IMR-90 (cell line): ENCODE results near the gene MAP1LC3B. TPM values are rescaled to one million over a fixed set of nuclear protein-coding genes. Genes with fewer than 3 reads are reported as not detected.
A peak's percentile ranks its signal among the peaks of the same experiment; 100 is the strongest.

Experiments
- ATAC-seq: fragments of 200-7000 bp; cut with Tn5 transposase; 2 replicates; pipeline ENCODE4 v1.9.1; 2020; ENCODE audit warnings: low read depth, mild to moderate bottlenecking, moderate library complexity
- BruUV-seq: library from RNA; stranded (reverse); fragments of 400-500 nt; replicated peaks from 2 replicates; lab custom pipeline; 2021; lab: Mats Ljungman, UMichigan
- CTCF ChIA-PET: fragments of 300-600 bp; formaldehyde crosslinking; extraction: SDS; loops from one replicate; lab custom pipeline; 2021; ENCODE audit warnings: antibody characterized with exemption; lab: Yijun Ruan, JAX
- POLR2A ChIA-PET: fragments of 300-600 bp; sonication (Branson Sonifier 250); formaldehyde crosslinking; loops from one replicate; lab custom pipeline; 2022; ENCODE audit warnings: antibody characterized with exemption; ENCODE audit not compliant: unreplicated experiment; lab: Charles Lee
- DNase-seq: peaks from one replicate; pipeline ENCODE4 v3.0.0; 2013
- H2AFZ ChIP-seq: replicated peaks from 2 replicates; pipeline ENCODE3; 2013; ENCODE audit warnings: low read length, mild to moderate bottlenecking; ENCODE audit not compliant: poor library complexity
- H2AK5ac ChIP-seq: 2 replicates; pipeline ENCODE4 v1.6.1; 2013; ENCODE audit warnings: low read depth, low read length, inconsistent platforms
- H2AK9ac ChIP-seq: replicated peaks from 2 replicates; pipeline ENCODE3; 2013; ENCODE audit warnings: mild to moderate bottlenecking, low read depth, low read length, moderate library complexity; ENCODE audit not compliant: poor library complexity
- H2BK120ac ChIP-seq: 2 replicates; pipeline ENCODE4 v1.6.1; 2013; ENCODE audit warnings: low read depth, low read length, inconsistent platforms
- H2BK15ac ChIP-seq: 3 replicates; pipeline ENCODE4 v1.6.1; 2013; ENCODE audit warnings: low read depth, low read length, inconsistent platforms
- H2BK20ac ChIP-seq: 2 replicates; pipeline ENCODE4 v1.6.1; 2013; ENCODE audit warnings: low read depth, mild to moderate bottlenecking, inconsistent platforms, low read length, moderate library complexity
- H2BK5ac ChIP-seq: 2 replicates; pipeline ENCODE4 v1.6.1; 2013; ENCODE audit warnings: mild to moderate bottlenecking, low read depth, low read length, inconsistent platforms; ENCODE audit not compliant: poor library complexity, severe bottlenecking
- H3K14ac ChIP-seq: replicated peaks from 2 replicates; pipeline ENCODE4 v1.6.1; 2013; ENCODE audit warnings: low read depth, low read length, inconsistent platforms
- H3K18ac ChIP-seq: 2 replicates; pipeline ENCODE4 v1.6.1; 2013; ENCODE audit warnings: low read depth, low read length, control low read depth
- H3K23ac ChIP-seq: 2 replicates; pipeline ENCODE4 v1.6.1; 2013; ENCODE audit warnings: low read depth, low read length, inconsistent platforms
- H3K27ac ChIP-seq: 2 replicates; pipeline ENCODE4 v1.5.1; 2013; ENCODE audit warnings: mild to moderate bottlenecking, control low read depth, low read length; ENCODE audit not compliant: insufficient read depth
- H3K27me3 ChIP-seq: 2 replicates; pipeline ENCODE4 v1.6.1; 2013; ENCODE audit warnings: low read length; ENCODE audit not compliant: control insufficient read depth, insufficient read depth
- H3K36me3 ChIP-seq: 2 replicates; pipeline ENCODE4 v1.6.1; 2013; ENCODE audit warnings: low read length, mixed read lengths; ENCODE audit not compliant: control insufficient read depth, insufficient read depth
- H3K4ac ChIP-seq: 2 replicates; pipeline ENCODE4 v1.6.1; 2013; ENCODE audit warnings: low read depth, low read length, inconsistent platforms
- H3K4me1 ChIP-seq: 2 replicates; pipeline ENCODE4 v1.6.1; 2013; ENCODE audit warnings: low read length, mixed read lengths; ENCODE audit not compliant: control insufficient read depth, insufficient read depth
- H3K4me2 ChIP-seq: 2 replicates; pipeline ENCODE4 v1.6.1; 2013; ENCODE audit warnings: low read depth, mild to moderate bottlenecking, control low read depth, low read length, moderate library complexity
- H3K4me3 ChIP-seq: 2 replicates; pipeline ENCODE4 v1.5.1; 2013; ENCODE audit warnings: low read depth, mild to moderate bottlenecking, control low read depth, low read length, moderate library complexity; ENCODE audit not compliant: insufficient read depth
- H3K56ac ChIP-seq: 2 replicates; pipeline ENCODE4 v1.6.1; 2013; ENCODE audit warnings: low read length, inconsistent platforms; ENCODE audit not compliant: insufficient read depth; ENCODE audit errors: extremely low read depth
- H3K79me1 ChIP-seq, 2 experiments: 2 replicates each; pipeline ENCODE4 v1.6.1; 2013; ENCODE audit warnings: low read length in 2 of 2, inconsistent platforms in 1 of 2, low read depth in 1 of 2
- H3K9ac ChIP-seq: 2 replicates; pipeline ENCODE4 v1.6.1; 2013; ENCODE audit warnings: low read depth, low read length, control low read depth
- H3K9me1 ChIP-seq: 2 replicates; pipeline ENCODE4 v1.6.1; 2013; ENCODE audit warnings: low read length, inconsistent platforms; ENCODE audit not compliant: insufficient read depth
- H3K9me3 ChIP-seq: 2 replicates; pipeline ENCODE4 v1.6.1; 2013; ENCODE audit warnings: low read length; ENCODE audit not compliant: control insufficient read depth, insufficient read depth
- H4K20me1 ChIP-seq: 2 replicates; pipeline ENCODE4 v1.6.1; 2013; ENCODE audit warnings: low read length, inconsistent platforms; ENCODE audit not compliant: insufficient read depth
- H4K5ac ChIP-seq: 2 replicates; pipeline ENCODE4 v1.6.1; 2013; ENCODE audit warnings: mild to moderate bottlenecking, low read depth, low read length, control low read depth
- H4K8ac ChIP-seq, 2 experiments: 2 replicates each; pipeline ENCODE4 v1.6.1; 2013; ENCODE audit warnings: low read depth in 2 of 2, low read length in 2 of 2, control low read depth in 1 of 2, inconsistent platforms in 1 of 2
- H4K91ac ChIP-seq: 2 replicates; pipeline ENCODE4 v1.6.1; 2013; ENCODE audit warnings: low read depth, low read length, inconsistent platforms; ENCODE audit not compliant: insufficient read depth
- BHLHE40 ChIP-seq: fragments of 150-350 bp; IDR thresholded peaks from 2 replicates; pipeline ENCODE4 v1.6.1; 2016; ENCODE audit warnings: mild to moderate bottlenecking, low read depth, low read length
- CEBPB ChIP-seq: IDR thresholded peaks from 2 replicates; pipeline ENCODE4 v1.6.1; 2012; ENCODE audit warnings: low read depth, low read length, improper control_type of control experiment
- CHD1 ChIP-seq: IDR thresholded peaks from 2 replicates; pipeline ENCODE4 v1.6.1; 2012; ENCODE audit warnings: low read depth, low read length, improper control_type of control experiment
- MAFK ChIP-seq: IDR thresholded peaks from 2 replicates; pipeline ENCODE4 v1.6.1; 2012; ENCODE audit warnings: low read depth, low read length, improper control_type of control experiment
- MXI1 ChIP-seq: IDR thresholded peaks from 2 replicates; pipeline ENCODE4 v1.6.1; 2012; ENCODE audit warnings: low read depth, mild to moderate bottlenecking, low read length, moderate library complexity, borderline replicate concordance
- NFE2L2 ChIP-seq: fragments of 150-350 bp; IDR thresholded peaks from 2 replicates; pipeline ENCODE4 v1.6.1; 2016; ENCODE audit warnings: low read depth, mild to moderate bottlenecking, low read length
- RAD21 ChIP-seq: IDR thresholded peaks from 2 replicates; pipeline ENCODE4 v1.6.1; 2012; ENCODE audit warnings: low read length, improper control_type of control experiment
- RFX5 ChIP-seq: IDR thresholded peaks from 2 replicates; pipeline ENCODE4 v1.8.0; 2012; ENCODE audit warnings: low read depth, mild to moderate bottlenecking, low read length, moderate library complexity
- SMC3 ChIP-seq: fragments of 150-350 bp; IDR thresholded peaks from 2 replicates; pipeline ENCODE4 v1.6.1; 2016; ENCODE audit warnings: low read depth, mild to moderate bottlenecking, antibody characterized with exemption, low read length, moderate library complexity
- WGBS, 2 experiments: methylation state at CpG; one replicate each; pipeline versions ENCODE4 v1.1.5 to v1.1.7; 2013; ENCODE audit warnings: missing lambda C conversion rate in 2 of 2; ENCODE audit not compliant: insufficient read length in 1 of 2; ENCODE audit errors: extremely low coverage in 2 of 2; 5-methylcytosine and 5-hydroxymethylcytosine counted together
- dilution Hi-C: fragments of 300-500 bp; cut with HindIII; formaldehyde crosslinking; loops from one replicate; pipeline ENCODE4 v1.14.3; 2018; ENCODE audit warnings: low sequenced_read_pairs; ENCODE audit not compliant: unreplicated experiment
- in situ Hi-C: fragments of 300-500 bp; cut with MboI; formaldehyde crosslinking; loops from 3 replicates; pipeline ENCODE4 v1.14.3; 2019; ENCODE audit warnings: low sequenced_read_pairs, inconsistent platforms, mixed read lengths
- intact Hi-C: fragments of 100-400 bp; cut with micrococcal nuclease; formaldehyde crosslinking; loops from 2 replicates; pipeline ENCODE4 v1.10.0; 2022
- polyA plus RNA-seq, 3 experiments: library from polyadenylated mRNA; depleted of rRNA; stranded (reverse); fragments of >200 nt; gene quantifications; 2 replicates each; pipeline ENCODE4 v1.2.3, GENCODE V29; 2012; ENCODE audit warnings: low replicate concordance in 1 of 3
- total RNA-seq: library from RNA; depleted of rRNA; stranded (reverse); fragments of >200 nt; gene quantifications from 2 replicates; pipeline ENCODE4 v1.2.3, GENCODE V29; 2012
- TF ChIP-seq, protein P1 (sequence below): conservative IDR thresholded peaks from 2 replicates; pipeline ENCODE4 v1.5.1; 2012; ENCODE audit warnings: mild to moderate bottlenecking, low read depth, low read length, improper control_type of control experiment
- TF ChIP-seq, protein P2 (sequence below): fragments of 150-350 bp; IDR thresholded peaks from 2 replicates; pipeline ENCODE4 v1.6.1; 2016; ENCODE audit warnings: low read depth, mild to moderate bottlenecking, low read length, moderate library complexity, borderline replicate concordance
- TF ChIP-seq, protein P3 (sequence below): fragments of 150-350 bp; IDR thresholded peaks from 2 replicates; pipeline ENCODE4 v1.6.1; 2017; ENCODE audit warnings: mild to moderate bottlenecking, antibody characterized with exemption, low read length, low read depth

MAP1LC3B gene
- total and polyA plus RNA-seq, 2 of the 4 experiments (the other 2 are of a cell fraction), result 23.5 to 57.7 TPM

DNA sequence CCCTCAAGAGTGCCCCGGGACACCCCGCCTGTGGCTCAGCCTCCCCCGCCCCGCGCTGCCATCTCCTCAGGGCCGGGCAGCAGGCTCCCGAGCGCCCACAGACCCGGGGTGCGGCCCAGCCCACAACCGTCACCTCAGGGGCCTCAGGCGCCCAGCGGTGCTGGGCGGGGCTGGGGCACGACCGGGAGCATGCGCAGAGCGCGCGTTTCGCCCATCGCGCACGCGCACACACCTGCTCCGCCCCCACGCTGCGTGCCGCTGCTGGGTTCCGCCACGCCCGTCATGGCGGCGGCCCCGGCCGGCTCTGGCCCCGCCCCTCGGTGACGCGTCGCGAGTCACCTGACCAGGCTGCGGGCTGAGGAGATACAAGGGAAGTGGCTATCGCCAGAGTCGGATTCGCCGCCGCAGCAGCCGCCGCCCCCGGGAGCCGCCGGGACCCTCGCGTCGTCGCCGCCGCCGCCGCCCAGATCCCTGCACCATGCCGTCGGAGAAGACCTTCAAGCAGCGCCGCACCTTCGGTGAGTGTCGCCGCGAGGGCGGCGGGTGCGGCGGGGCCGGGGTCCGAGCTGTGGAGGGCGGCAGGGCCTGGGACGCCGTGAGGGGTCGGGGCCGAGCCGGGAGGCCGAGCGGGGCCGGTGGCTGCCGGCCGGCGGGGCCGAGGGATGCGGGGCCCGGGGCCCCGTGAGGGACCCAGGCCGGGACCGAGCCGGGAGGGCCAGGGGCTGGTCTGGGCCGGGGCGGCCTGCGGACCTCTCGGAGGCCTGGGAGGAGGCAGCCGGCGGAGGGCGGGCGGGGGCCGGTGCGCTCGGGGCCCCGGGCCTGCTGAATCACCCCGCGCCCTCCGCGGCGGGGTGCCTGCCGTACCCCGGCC, at the start of gene MAP1LC3B (continued):
- TF ChIP-seq BHLHE40, result peak; percentile 78

DNA sequence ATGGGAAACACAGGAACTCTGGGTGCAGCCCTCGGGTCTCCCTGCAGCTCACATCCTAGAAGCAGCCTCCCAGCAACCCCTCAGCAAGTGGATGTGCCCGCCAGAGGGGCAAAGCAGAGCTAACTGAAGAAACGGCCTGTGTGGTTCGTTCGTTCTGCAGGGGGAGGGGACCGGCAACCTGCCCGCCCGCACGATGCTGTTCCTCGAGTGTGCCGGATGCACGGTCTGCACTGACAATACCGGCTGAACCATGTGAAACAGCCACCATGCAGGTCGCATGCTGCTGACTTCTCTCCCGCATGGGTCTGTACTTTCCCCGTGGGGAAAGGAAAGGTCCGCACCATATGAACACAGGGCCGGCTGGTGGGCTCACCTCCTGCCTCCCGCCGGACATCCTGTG, 49.6 kb upstream of the MAP1LC3B start:
- Histone ChIP-seq H3K9me1 (0 out of 2 replicates have a peak, but pooled peaks cover 3% of the 10 kb centered on the region), H3K4me1 (no peaks in the 10 kb centered on the region), H3K23ac (no peak overlapping the region), H3K79me1 (peaks cover 3 to 26% of the 10 kb centered on the region in 2 experiments; a peak in 3 of 4 replicates), H2BK20ac (no peak overlapping the region), H3K4me3 (no peak overlapping the region), H2AK9ac (no peak overlapping the region), H4K8ac (no peak overlapping the region), H4K91ac (no peak overlapping the region), H3K27me3 (no peaks in the 10 kb centered on the region), H2AFZ (no peak overlapping the region), H3K36me3 (peaks cover 39% of the 10 kb centered on the region), H3K56ac (no peak overlapping the region), H2BK15ac (no peak overlapping the region), H4K5ac (no peak overlapping the region), H3K14ac (no peak overlapping the region), H2AK5ac (no peak overlapping the region), H3K9ac (no peak overlapping the region), H3K9me3 (no peaks in the 10 kb centered on the region), H3K18ac (no peak overlapping the region), H4K20me1 (peaks cover 12% of the 10 kb centered on the region), H2BK120ac (no peak overlapping the region), H3K4me2 (no peak overlapping the region), H2BK5ac (no peak overlapping the region), H3K4ac (no peak overlapping the region), H3K27ac (no peak overlapping the region)
- intact Hi-C loops (no loop called here), dilution Hi-C loops (no loop called here), in situ Hi-C loops (no loop called here)
- BruUV-seq, result no TSS peak
- no peak for ATAC-seq
- POLR2A ChIA-PET, result interaction anchor here (0.6 kb wide), 1 partner anchor 224 kb away, joined by 3 read pairs; no protein-coding TSS in a partner anchor
- WGBS, 2 experiments, result 97% methylated on average over 15 of the region's 20 CpGs; no CpG with 5 or more reads in 1 of the 2 experiments
- DNase-seq, result no peak
- CTCF ChIA-PET, result no interaction called here
- TF ChIP-seq, protein P1, sequence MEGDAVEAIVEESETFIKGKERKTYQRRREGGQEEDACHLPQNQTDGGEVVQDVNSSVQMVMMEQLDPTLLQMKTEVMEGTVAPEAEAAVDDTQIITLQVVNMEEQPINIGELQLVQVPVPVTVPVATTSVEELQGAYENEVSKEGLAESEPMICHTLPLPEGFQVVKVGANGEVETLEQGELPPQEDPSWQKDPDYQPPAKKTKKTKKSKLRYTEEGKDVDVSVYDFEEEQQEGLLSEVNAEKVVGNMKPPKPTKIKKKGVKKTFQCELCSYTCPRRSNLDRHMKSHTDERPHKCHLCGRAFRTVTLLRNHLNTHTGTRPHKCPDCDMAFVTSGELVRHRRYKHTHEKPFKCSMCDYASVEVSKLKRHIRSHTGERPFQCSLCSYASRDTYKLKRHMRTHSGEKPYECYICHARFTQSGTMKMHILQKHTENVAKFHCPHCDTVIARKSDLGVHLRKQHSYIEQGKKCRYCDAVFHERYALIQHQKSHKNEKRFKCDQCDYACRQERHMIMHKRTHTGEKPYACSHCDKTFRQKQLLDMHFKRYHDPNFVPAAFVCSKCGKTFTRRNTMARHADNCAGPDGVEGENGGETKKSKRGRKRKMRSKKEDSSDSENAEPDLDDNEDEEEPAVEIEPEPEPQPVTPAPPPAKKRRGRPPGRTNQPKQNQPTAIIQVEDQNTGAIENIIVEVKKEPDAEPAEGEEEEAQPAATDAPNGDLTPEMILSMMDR, result no peak
- TF ChIP-seq, protein P2, sequence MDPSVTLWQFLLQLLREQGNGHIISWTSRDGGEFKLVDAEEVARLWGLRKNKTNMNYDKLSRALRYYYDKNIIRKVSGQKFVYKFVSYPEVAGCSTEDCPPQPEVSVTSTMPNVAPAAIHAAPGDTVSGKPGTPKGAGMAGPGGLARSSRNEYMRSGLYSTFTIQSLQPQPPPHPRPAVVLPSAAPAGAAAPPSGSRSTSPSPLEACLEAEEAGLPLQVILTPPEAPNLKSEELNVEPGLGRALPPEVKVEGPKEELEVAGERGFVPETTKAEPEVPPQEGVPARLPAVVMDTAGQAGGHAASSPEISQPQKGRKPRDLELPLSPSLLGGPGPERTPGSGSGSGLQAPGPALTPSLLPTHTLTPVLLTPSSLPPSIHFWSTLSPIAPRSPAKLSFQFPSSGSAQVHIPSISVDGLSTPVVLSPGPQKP, result no peak
- TF ChIP-seq BHLHE40 (no peak), NFE2L2 (no peak), MXI1 (no peak), CHD1 (no peak), CEBPB (no peak), RFX5 (no peak), RAD21 (no peak), MAFK (no peak), SMC3 (no peak)
- TF ChIP-seq, protein P3, sequence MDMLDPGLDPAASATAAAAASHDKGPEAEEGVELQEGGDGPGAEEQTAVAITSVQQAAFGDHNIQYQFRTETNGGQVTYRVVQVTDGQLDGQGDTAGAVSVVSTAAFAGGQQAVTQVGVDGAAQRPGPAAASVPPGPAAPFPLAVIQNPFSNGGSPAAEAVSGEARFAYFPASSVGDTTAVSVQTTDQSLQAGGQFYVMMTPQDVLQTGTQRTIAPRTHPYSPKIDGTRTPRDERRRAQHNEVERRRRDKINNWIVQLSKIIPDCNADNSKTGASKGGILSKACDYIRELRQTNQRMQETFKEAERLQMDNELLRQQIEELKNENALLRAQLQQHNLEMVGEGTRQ, result no peak
